Karpas-422 (cell line): ENCODE results near the gene CACNA1E. TPM values are rescaled to one million over a fixed set of nuclear protein-coding genes. Genes with fewer than 3 reads are reported as not detected.
A peak's percentile ranks its signal among the peaks of the same experiment; 100 is the strongest.
"Not testable (repeated sequence)": the region's sequence is repeated elsewhere in the genome, so short reads cannot be mapped to it uniquely, and the experiment has no call there.

Experiments used
- DNase-seq: peaks from one replicate; pipeline ENCODE4 v3.0.0-alpha.2; 2015
- H2AFZ ChIP-seq: fragments of 200-600 bp; sonication (generic); 2 replicates; pipeline ENCODE4 v1.6.1; 2014; ENCODE audit warnings: antibody characterized with exemption, low read length, mixed read lengths
- H3K27ac ChIP-seq: fragments of 200-600 bp; sonication (generic); 2 replicates; pipeline ENCODE4 v1.5.1; 2014; ENCODE audit warnings: mild to moderate bottlenecking, low read length, moderate library complexity
- H3K27me3 ChIP-seq: fragments of 200-600 bp; sonication (generic); 2 replicates; pipeline ENCODE4 v1.6.1; 2014; ENCODE audit warnings: low read length, mixed read lengths
- H3K36me3 ChIP-seq: fragments of 200-600 bp; sonication (generic); 2 replicates; pipeline ENCODE4 v1.6.1; 2014; ENCODE audit warnings: low read length, mixed read lengths; ENCODE audit not compliant: insufficient read depth
- H3K4me1 ChIP-seq: fragments of 200-600 bp; sonication (generic); 2 replicates; pipeline ENCODE4 v1.6.1; 2014; ENCODE audit warnings: mild to moderate bottlenecking, low read length, mixed read lengths
- H3K4me2 ChIP-seq: fragments of 200-600 bp; sonication (generic); 2 replicates; pipeline ENCODE4 v1.6.1; 2014; ENCODE audit warnings: low read length, low read depth, mild to moderate bottlenecking; ENCODE audit not compliant: poor library complexity, severe bottlenecking
- H3K4me3 ChIP-seq: fragments of 200-600 bp; sonication (generic); 2 replicates; pipeline ENCODE4 v1.5.1; 2014; ENCODE audit warnings: mild to moderate bottlenecking, antibody characterized with exemption, low read length, mixed read lengths
- H3K79me2 ChIP-seq: fragments of 200-600 bp; sonication (generic); 2 replicates; pipeline ENCODE4 v1.6.1; 2014; ENCODE audit warnings: mild to moderate bottlenecking, low read length, mixed read lengths
- H3K9ac ChIP-seq: fragments of 200-600 bp; sonication (generic); 2 replicates; pipeline ENCODE4 v1.6.0; 2014; ENCODE audit warnings: low read length
- H3K9me2 ChIP-seq: fragments of 200-600 bp; sonication (generic), shearing (Covaris generic); replicated peaks from 2 replicates; pipeline ENCODE4 v1.6.0; 2014; ENCODE audit warnings: mild to moderate bottlenecking, low read length, moderate library complexity; ENCODE audit not compliant: insufficient read depth
- H3K9me3 ChIP-seq: fragments of 300-700, 200-600 bp; sonication (generic); 2 replicates; pipeline ENCODE4 v1.6.1; 2014; ENCODE audit warnings: low read length, mixed read lengths
- H4K20me1 ChIP-seq: fragments of 200-600 bp; sonication (generic); 2 replicates; pipeline ENCODE4 v1.6.1; 2014; ENCODE audit warnings: mild to moderate bottlenecking, antibody characterized with exemption, low read length, low read depth; ENCODE audit not compliant: insufficient read depth
- total RNA-seq: library from RNA; depleted of rRNA; stranded (reverse); fragments of >200 nt; shearing (Covaris generic); gene quantifications from 2 replicates; pipeline ENCODE4 v1.2.3, GENCODE V29; 2014; ENCODE audit warnings: low replicate concordance

CACNA1E gene
- total RNA-seq, 1 experiment from 2014 or later: not detected

DNA sequence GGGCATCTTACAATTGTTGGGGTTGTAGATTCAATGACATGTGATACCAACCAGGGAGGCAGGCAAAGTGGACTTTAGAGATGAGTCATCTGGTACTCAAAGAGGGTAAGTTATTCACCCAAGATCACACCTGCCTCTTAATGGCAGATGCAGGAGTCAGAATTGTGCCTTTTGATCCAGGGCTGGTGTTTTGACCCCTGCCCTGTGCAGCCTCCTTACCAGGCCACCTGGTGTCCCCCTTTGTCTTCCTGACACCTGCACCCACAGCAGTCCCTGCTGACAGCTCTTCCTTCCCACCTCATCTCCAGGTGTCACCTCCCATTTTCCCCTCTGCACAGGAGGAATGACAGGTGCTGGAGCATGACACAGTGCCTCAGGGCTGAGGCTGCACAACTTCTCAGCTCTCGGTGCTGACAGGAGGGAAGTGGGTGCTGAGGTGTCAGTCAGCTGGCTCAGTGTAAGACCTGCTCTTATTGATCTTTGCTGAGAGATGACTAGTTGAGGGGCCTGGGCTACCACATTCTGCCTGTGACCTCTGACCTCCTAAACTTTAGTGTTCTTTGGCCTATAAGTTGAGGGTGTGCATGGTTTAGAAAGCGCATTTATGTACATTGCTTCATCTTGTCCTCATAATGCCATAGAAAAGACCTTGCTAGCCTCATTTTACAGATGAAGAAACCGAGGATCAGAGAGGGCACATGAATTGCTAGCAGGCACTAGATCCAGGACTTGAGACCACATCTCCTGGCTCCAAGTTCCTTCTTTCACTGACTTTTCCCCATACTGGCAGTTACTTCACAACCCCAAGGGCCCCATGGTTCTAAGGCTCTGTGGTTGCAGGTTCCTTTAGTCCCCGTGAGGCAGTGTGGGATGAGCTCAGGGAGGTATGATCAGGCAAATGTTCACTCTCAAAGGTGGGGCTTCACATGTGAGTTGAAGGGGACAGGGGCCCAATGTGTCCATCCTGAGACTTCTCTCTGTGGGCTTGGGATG is 31.3 kb downstream of the CACNA1E start:
- H3K27me3 ChIP-seq: no peaks in the 10 kb centered on the region
- H2AFZ ChIP-seq: no peak overlapping the region
- H4K20me1 ChIP-seq: no peaks in the 10 kb centered on the region
- no peaks in the 10 kb centered on the region for H3K9me3 ChIP-seq
- H3K4me2 ChIP-seq: no peak overlapping the region
- H3K4me1 ChIP-seq: no peaks in the 10 kb centered on the region
- H3K9ac ChIP-seq: no peak overlapping the region
- H3K27ac ChIP-seq: no peak overlapping the region
- no peak overlapping the region for H3K4me3 ChIP-seq
- H3K9me2 ChIP-seq: no peaks in the 10 kb centered on the region
- no peaks in the 10 kb centered on the region for H3K79me2 ChIP-seq
- H3K36me3 ChIP-seq: no peaks in the 10 kb centered on the region
- DNase-seq: no peak

DNA sequence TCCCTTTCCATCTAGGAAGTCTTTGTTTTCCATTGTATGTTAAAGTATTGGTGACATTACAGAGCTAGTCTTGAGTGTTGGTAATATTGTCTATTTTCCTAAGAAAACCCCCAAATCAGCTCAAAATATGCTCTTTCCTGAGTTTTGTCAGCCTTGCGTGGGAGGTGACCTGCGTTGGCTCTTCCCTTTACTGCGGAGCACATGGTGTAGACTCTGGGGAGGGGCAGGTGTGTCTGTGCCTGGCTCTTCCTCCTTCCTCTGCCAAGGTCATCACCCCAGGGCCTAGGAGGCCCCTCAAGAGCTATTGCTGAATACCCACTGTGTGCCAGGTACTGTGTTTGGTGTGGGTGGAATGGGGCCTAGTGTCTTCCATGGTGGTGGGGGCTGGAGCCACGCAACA is 33.4 kb downstream of the CACNA1E start:
- H3K9ac ChIP-seq: no peak overlapping the region
- no peaks in the 10 kb centered on the region for H3K36me3 ChIP-seq
- no peak overlapping the region for H2AFZ ChIP-seq
- H4K20me1 ChIP-seq: no peaks in the 10 kb centered on the region
- no peaks in the 10 kb centered on the region for H3K9me3 ChIP-seq
- H3K27ac ChIP-seq: no peak overlapping the region
- no peaks in the 10 kb centered on the region for H3K4me1 ChIP-seq
- no peak overlapping the region for H3K4me3 ChIP-seq
- H3K4me2 ChIP-seq: no peak overlapping the region
- H3K79me2 ChIP-seq: no peaks in the 10 kb centered on the region
- DNase-seq: no peak
- no peaks in the 10 kb centered on the region for H3K9me2 ChIP-seq
- H3K27me3 ChIP-seq: no peaks in the 10 kb centered on the region

DNA sequence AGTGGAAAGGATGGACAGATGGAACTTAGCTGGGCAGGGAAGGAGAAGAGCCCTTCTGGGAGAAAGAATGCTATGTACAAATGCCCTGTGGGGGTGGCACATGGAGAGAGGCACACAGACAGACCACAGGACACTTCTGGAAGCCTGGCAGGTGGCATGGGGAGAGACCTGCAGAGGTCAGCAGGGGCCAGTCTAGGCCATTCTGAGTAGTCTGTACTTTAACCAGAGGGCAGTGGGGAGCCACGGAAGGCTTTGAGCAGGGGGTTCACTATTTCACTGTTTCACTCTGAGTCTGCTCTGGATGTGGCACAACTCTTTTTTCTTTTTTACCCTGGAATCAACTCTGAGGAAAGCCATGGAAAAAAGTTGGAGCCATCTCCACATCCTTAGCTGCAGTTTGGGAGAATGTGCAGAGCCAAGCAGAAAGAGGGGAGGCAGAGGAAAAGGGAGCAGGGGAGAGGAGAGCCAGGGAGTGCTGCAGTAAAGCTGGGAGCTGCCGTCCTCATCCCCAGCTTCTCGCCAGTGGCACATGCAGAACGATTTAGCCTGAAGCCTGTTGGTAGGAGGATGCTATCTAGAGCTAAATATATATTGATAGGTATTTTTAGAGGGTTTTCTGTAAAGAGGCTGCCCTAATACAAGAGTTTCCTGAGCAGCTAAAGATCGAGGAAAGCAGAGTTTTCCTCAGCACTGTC is 34.0 kb downstream of the CACNA1E start:
- no peak for DNase-seq
- H3K27ac ChIP-seq: no peak overlapping the region

DNA sequence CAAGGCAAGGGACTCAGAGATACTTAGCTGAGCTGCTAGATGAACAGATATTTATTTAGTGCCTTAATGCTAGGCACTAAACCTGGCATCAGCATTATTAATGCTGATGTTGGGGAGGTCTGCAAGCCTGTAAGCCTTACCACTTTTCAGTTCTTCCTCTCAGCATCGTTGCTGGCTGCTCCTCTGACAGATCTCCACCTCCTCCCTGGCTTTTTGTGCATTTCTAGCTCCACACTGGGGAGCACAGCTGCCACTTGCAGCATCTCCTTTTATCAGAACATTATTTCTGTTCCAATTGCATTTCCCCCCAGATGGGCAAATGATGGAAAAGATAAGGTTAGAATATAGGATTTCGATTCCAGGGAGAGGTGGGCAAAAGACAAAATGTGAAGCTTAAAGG is 34.8 kb downstream of the CACNA1E start:
- H3K36me3 ChIP-seq: no peaks in the 10 kb centered on the region
- H4K20me1 ChIP-seq: no peaks in the 10 kb centered on the region
- H3K27ac ChIP-seq: no peak overlapping the region
- no peaks in the 10 kb centered on the region for H3K4me1 ChIP-seq
- H3K4me2 ChIP-seq: no peak overlapping the region
- no peak overlapping the region for H3K4me3 ChIP-seq
- no peak overlapping the region for H2AFZ ChIP-seq
- no peaks in the 10 kb centered on the region for H3K27me3 ChIP-seq
- no peaks in the 10 kb centered on the region for H3K9me2 ChIP-seq
- H3K9me3 ChIP-seq: no peaks in the 10 kb centered on the region
- no peak for DNase-seq
- H3K79me2 ChIP-seq: no peaks in the 10 kb centered on the region
- no peak overlapping the region for H3K9ac ChIP-seq

More for the DNA sequence above, 34.0 kb downstream of the CACNA1E start:
- no peaks in the 10 kb centered on the region for H3K9me2 ChIP-seq
- H3K36me3 ChIP-seq: no peaks in the 10 kb centered on the region
- no peaks in the 10 kb centered on the region for H3K4me1 ChIP-seq
- no peak overlapping the region for H2AFZ ChIP-seq
- no peaks in the 10 kb centered on the region for H3K27me3 ChIP-seq
- no peaks in the 10 kb centered on the region for H4K20me1 ChIP-seq
- no peak overlapping the region for H3K4me3 ChIP-seq
- H3K9ac ChIP-seq: no peak overlapping the region
- no peak overlapping the region for H3K4me2 ChIP-seq
- no peaks in the 10 kb centered on the region for H3K79me2 ChIP-seq
- no peaks in the 10 kb centered on the region for H3K9me3 ChIP-seq

DNA sequence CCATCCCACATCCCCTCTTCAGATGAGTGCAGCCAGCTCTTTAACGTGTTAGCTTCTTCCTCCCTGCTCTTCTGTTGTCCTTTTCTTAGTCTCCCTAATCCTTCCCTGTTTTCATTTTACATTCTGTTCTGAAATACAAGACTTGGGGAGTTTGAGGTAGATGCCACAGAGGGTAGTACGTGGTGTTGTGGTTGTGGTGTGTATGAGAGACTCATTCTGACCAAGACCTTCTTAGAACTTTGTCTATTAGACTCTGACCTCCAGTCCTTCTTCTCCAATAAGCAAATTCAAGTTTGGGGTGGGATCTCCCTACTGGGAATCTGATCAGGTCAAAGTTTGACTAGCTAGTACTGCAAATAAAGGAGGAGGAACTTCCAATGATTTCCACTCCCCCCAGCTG is 39.5 kb downstream of the CACNA1E start:
- Histone ChIP-seq H2AFZ (0 out of 2 replicates have a peak overlapping the region, but pooled peaks have one; percentile 21), H3K9me2 (no peaks in the 10 kb centered on the region), H3K79me2 (no peaks in the 10 kb centered on the region), H3K4me2 (no peak overlapping the region), H3K27me3 (no peaks in the 10 kb centered on the region), H3K4me3 (no peak overlapping the region), H3K9me3 (no peaks in the 10 kb centered on the region), H4K20me1 (no peaks in the 10 kb centered on the region), H3K36me3 (no peaks in the 10 kb centered on the region), H3K4me1 (no peaks in the 10 kb centered on the region), H3K9ac (no peak overlapping the region), H3K27ac (no peak overlapping the region)
- DNase-seq: no peak

DNA sequence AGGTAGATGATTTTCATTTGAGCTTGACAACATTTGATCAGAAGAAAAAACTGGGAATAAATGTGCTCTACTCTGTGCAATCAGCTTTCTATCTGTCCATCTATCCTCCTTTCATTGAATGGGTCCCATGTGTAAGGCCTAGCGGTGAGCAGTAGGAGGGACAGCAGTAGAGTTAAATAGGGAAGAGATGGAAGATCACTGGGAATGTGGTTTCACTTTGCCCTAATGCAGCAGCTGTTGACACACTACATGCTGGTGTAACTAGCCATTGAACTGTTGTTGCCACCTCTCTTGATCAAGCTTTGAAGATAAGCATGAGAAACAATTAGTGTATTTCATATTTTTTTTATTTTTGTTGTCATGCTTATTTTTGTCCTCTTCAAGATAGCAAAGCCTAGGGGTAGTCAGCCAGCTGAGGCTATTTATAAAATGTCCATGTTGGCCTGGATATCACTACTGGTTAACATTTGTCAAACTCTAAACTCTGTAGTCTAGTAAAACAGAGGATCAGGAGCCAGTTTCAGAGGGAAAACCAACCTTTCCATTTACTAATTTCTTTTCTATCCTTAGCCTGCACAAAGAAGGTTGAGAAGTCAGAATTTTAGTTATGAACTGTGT is 41.9 kb downstream of the CACNA1E start:
- no peaks in the 10 kb centered on the region for H3K36me3 ChIP-seq
- no peak overlapping the region for H3K9ac ChIP-seq
- H3K27me3 ChIP-seq: no peaks in the 10 kb centered on the region
- no peaks in the 10 kb centered on the region for H3K9me3 ChIP-seq
- no peak overlapping the region for H3K4me3 ChIP-seq
- H3K4me2 ChIP-seq: no peak overlapping the region
- no peak overlapping the region for H2AFZ ChIP-seq
- no peaks in the 10 kb centered on the region for H3K4me1 ChIP-seq
- no peak for DNase-seq
- no peaks in the 10 kb centered on the region for H3K9me2 ChIP-seq
- H3K27ac ChIP-seq: no peak overlapping the region
- H4K20me1 ChIP-seq: no peaks in the 10 kb centered on the region
- H3K79me2 ChIP-seq: no peaks in the 10 kb centered on the region

DNA sequence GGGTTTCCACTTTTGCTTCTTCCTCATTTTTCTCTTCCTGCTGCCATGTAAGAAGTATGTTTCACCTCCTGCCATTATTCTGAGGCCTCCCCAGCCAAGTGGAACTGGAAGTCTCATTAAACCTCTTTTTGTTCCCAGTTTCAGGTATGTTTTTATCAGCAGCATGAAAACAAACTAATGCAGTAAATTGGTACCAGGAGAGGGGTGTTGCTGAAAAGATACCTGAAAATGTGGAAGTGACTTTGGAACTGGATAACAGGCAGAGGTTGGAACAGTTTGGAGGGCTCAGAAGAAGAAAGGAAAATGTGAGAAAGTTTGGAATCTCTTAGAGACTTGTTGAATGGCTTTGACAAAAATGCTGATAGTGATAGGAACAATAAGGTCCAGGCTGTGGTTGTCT is 44.9 kb downstream of the CACNA1E start:
- not testable (repeated sequence) for H3K36me3 ChIP-seq, H2AFZ ChIP-seq

DNA sequence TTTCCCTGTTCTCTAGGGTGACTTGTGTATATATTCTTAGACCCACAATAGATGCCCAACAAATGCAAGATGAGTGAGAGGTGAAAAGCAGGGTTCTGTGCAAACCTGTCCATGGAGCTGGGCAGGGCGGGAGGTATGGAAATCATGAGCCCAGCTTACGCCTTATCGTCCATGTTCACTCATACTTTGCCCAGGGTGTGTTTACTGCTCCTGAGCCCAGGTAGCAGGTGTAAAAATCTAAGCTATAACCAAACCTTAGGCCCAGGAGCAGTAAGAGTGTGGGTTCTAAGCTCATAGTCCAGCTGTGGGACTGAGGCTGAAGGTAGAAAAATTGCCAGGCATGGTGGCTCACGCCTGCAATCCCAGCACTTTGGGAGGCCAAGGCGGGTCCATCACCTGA is 48.1 kb downstream of the CACNA1E start:
- Histone ChIP-seq H3K9me3 (no peaks in the 10 kb centered on the region), H4K20me1 (no peaks in the 10 kb centered on the region), H3K79me2 (no peaks in the 10 kb centered on the region), H3K9me2 (no peaks in the 10 kb centered on the region), H3K27me3 (no peaks in the 10 kb centered on the region), H3K9ac (no peak overlapping the region), H3K36me3 (no peaks in the 10 kb centered on the region), H3K4me3 (no peak overlapping the region), H2AFZ (no peak overlapping the region), H3K4me1 (no peaks in the 10 kb centered on the region), H3K4me2 (no peak overlapping the region), H3K27ac (no peak overlapping the region)
- no peak for DNase-seq

More for the DNA sequence above, 44.9 kb downstream of the CACNA1E start:
- not testable (repeated sequence) for H4K20me1 ChIP-seq, H3K79me2 ChIP-seq, DNase-seq, H3K9ac ChIP-seq, H3K9me2 ChIP-seq, H3K9me3 ChIP-seq, H3K4me3 ChIP-seq, H3K4me1 ChIP-seq, H3K27me3 ChIP-seq, H3K4me2 ChIP-seq, H3K27ac ChIP-seq
